NCI-H146 (cell line): Measurements from ENCODE around the gene AVP.

ENCODE experiments used
- DNase-seq: peaks from one replicate; lab custom pipeline; 2025; lab: John Stamatoyannopoulos, UW

Gene AVP

GRCh38 chr20:3109350-3110302 is 25.1 kb upstream of the AVP start:
- DNase-seq: no peak

GRCh38 chr20:3107464-3108025 is 23.0 kb upstream of the AVP start:
- no peak for DNase-seq

- peak; percentile 92 for DNase-seq
These were observed 22.3 kb upstream of the AVP start for GRCh38 chr20:3106658-3107463.

GRCh38 chr20:3106185-3106584 is 21.7 kb upstream of the AVP start:
- DNase-seq: no peak

GRCh38 chr20:3105256-3106137 is 21.0 kb upstream of the AVP start:
- DNase-seq: no peak

- DNase-seq: no peak
These were observed 19.0 kb upstream of the AVP start for GRCh38 chr20:3103369-3104032.

GRCh38 chr20:3102575-3103368 is 18.2 kb upstream of the AVP start:
- DNase-seq: no peak

- no peak for DNase-seq
These were observed 17.4 kb upstream of the AVP start for GRCh38 chr20:3101737-3102574.

GRCh38 chr20:3101251-3101650 is 16.7 kb upstream of the AVP start:
- DNase-seq: no peak

GRCh38 chr20:3100480-3100879 is 16.0 kb upstream of the AVP start:
- no peak for DNase-seq

GRCh38 chr20:3094848-3095629 is 10.5 kb upstream of the AVP start:
- DNase-seq: no peak

GRCh38 chr20:3093861-3094361 is 9.4 kb upstream of the AVP start:
- no peak for DNase-seq

GRCh38 chr20:3092611-3093379 is 8.3 kb upstream of the AVP start:
- peak; percentile 31 for DNase-seq

- DNase-seq: no peak
These were observed 6.0 kb upstream of the AVP start for GRCh38 chr20:3090565-3090964.

- DNase-seq: no peak
These were observed 3.5 kb upstream of the AVP start for GRCh38 chr20:3088031-3088430.

- no peak for DNase-seq
These were observed 1.1 kb upstream of the AVP start for GRCh38 chr20:3085571-3086072.

- DNase-seq: no peak
These were observed 449 bp upstream of the AVP start for GRCh38 chr20:3084986-3085360.
